ENCODE measurements around the gene RWDD3.
A peak's percentile ranks its signal among the peaks of the same experiment; 100 is the strongest.

Gene RWDD3, protein sequence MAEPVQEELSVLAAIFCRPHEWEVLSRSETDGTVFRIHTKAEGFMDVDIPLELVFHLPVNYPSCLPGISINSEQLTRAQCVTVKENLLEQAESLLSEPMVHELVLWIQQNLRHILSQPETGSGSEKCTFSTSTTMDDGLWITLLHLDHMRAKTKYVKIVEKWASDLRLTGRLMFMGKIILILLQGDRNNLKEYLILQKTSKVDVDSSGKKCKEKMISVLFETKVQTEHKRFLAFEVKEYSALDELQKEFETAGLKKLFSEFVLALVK

DNA sequence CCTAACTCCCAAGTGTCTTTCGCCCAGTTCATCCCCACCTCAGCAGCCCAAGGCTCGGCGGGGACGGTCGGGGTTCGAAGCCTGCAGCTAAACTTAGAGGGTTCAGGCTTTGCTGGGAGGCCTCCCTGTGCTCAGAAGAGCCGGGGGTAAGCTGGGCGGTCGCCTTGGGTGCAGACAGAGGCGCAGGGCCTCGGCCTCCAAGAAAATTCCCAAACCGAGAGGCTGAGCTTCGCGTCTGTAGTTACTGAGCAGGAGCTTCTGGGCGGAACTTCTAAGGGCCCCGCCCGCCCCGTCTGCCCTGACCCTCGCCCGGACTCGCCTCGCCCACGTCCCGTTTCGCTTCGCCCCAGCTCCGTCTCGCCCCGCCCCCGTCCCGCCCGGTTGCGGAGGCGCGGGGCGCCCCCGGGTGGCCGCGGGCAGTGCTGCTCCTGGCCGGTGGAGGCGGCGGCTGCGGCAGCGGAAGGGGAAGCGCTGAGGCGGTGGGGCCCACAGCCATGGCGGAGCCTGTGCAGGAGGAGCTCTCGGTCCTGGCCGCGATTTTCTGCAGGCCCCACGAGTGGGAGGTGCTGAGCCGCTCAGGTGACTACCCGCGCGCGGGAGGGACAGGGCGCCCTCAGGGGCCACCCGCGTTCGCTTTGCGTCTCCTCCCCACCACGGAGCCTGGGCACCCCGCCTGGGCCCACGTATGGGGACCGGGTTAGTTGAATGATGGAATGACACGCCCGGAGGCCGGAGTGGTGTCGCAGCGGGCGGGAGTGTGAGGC lies at the start of gene RWDD3:
Gene RWDD3, plus strand, starts transcription at position 474 of the 764 bp plus-strand sequence. Its CDS starts 21 bp downstream, at position 495.
- TF ChIP-seq, protein P1, sequence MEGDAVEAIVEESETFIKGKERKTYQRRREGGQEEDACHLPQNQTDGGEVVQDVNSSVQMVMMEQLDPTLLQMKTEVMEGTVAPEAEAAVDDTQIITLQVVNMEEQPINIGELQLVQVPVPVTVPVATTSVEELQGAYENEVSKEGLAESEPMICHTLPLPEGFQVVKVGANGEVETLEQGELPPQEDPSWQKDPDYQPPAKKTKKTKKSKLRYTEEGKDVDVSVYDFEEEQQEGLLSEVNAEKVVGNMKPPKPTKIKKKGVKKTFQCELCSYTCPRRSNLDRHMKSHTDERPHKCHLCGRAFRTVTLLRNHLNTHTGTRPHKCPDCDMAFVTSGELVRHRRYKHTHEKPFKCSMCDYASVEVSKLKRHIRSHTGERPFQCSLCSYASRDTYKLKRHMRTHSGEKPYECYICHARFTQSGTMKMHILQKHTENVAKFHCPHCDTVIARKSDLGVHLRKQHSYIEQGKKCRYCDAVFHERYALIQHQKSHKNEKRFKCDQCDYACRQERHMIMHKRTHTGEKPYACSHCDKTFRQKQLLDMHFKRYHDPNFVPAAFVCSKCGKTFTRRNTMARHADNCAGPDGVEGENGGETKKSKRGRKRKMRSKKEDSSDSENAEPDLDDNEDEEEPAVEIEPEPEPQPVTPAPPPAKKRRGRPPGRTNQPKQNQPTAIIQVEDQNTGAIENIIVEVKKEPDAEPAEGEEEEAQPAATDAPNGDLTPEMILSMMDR (conservative IDR thresholded peaks at IDR 0.05; ENCODE audit: low read depth, low read length) = peak; percentile 58
- DNase-seq (ENCODE audit: low read depth) = no peak
- H3K4me3 ChIP-seq (ENCODE audit: low read length) = peak within 1 kb of the TSS; percentile 85

DNA sequence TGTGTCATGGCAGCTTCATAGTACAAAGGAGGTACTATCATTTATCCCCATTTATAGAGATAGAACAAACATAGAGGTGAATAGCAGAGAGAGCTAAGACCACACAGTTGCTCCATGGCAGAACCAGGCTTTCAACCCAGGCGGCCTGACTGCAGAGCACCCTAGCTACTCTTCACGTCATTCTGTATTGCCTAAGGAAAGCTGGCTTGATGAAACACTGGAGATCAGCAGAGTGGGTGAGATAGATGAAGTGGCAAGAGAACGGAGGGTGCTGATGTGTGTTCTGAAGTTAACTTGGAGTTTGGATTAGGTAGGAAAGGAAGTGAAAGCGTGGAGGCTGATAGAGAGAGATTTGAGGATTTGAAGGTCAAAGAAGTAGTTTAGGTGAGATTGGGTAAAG lies 47.9 kb upstream of the RWDD3 start:
- no peak overlapping the region for H3K4me3 ChIP-seq (ENCODE audit: low read length)
- no peak for DNase-seq (ENCODE audit: low read depth)
- TF ChIP-seq, protein P1 (conservative IDR thresholded peaks at IDR 0.05; ENCODE audit: low read depth, low read length) = no peak

DNA sequence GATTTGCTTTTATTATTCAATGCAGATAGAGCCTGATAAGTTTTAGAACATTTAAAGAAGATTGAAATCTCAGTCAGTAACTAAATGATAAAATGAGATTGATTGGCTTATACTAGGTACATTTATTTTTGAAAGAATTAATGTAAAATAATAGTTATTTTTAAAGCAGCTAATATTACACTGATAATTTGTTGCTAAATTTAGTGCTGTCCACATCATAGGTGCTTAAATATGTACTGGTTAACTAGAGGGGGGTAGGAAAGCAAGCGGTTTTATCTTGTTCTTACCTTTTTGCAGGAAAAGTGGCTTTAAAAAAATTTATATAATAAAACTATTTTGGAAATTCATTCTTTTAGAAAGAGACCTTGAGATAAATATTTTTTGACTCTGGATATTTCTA lies 40.4 kb upstream of the RWDD3 start:
- H3K4me3 ChIP-seq (ENCODE audit: low read length) = no peak overlapping the region
- DNase-seq (ENCODE audit: low read depth) = no peak
- TF ChIP-seq, protein P1 (conservative IDR thresholded peaks at IDR 0.05; ENCODE audit: low read depth, low read length) = no peak

DNA sequence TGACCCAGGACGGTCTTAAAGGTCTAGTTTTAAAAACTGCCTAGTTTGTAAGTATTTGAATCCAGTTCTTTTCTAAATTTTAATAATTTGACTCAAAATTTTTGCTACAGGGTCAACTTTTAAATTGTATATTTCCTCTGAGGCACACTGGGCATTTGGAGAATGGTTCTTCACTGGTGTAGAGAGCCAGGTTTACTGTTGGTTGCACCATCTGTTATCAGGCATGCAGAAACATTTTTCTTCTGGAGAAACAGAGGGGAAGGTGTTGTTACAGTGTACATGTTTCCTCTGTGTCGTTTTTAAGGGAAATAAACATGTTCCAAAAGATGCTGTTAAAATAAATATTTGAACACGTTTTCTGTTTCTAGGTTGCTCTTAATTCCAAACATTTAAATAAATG lies 39.0 kb upstream of the RWDD3 start:
- H3K4me3 ChIP-seq (ENCODE audit: low read length) = no peak overlapping the region
- no peak for DNase-seq (ENCODE audit: low read depth)
- TF ChIP-seq, protein P1 (conservative IDR thresholded peaks at IDR 0.05; ENCODE audit: low read depth, low read length) = no peak

DNA sequence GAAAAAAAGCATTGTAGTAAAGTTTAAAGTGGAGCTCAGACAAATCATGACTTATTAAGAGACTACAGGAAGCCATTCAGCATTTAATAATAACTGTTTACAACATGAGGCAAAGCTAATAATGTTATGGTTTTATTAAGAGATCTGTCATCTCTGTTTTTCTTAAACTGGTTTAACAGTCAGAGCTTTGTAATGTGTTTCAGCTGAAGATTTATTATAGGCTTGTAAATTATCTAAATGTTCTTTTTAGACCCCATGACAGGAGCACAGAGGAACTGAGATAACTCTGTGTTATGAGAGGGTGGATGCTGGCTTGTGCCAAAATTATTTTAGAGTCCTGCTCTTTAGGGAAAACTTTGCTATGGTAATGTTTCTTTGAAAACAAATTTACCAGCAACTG lies 38.0 kb upstream of the RWDD3 start:
- TF ChIP-seq, protein P1 (conservative IDR thresholded peaks at IDR 0.05; ENCODE audit: low read depth, low read length) = no peak
- no peak for DNase-seq (ENCODE audit: low read depth)

DNA sequence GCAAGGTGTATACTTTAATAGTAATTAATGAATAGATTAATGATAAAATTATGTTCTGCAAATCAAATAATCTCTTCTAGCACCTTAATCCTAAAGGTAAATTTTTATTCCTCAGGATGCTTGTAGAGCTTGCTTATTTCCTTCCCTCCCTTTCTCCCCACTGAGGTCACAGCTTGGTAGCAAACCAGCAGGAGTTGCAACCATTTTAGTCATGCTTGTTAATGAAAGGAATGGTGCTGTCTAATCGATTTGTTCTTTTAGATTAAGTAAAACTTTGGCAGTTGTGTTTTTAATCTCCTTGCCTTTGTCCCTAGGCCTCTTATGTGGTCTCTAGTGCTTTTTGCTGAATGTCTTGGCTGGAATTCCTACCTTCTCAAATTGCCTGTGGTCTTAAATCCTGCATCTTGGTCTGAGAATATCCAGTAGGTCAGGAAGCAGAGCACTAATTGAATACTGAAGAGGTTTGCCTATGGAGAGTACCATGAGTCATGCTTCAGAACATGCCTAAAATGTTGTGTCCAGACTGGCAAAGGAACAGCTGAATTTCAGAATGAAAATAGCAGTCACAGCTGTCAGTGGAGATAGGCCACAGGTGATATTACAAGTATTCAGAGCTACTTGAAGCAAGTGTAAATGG lies 36.3 kb upstream of the RWDD3 start:
- peak; percentile 99 for DNase-seq (ENCODE audit: low read depth)
- TF ChIP-seq, protein P1 (conservative IDR thresholded peaks at IDR 0.05; ENCODE audit: low read depth, low read length) = no peak
- no peak overlapping the region for H3K4me3 ChIP-seq (ENCODE audit: low read length)

More for the DNA sequence above, 38.0 kb upstream of the RWDD3 start:
- H3K4me3 ChIP-seq (ENCODE audit: low read length) = no peak overlapping the region
